Measurements from ENCODE around the gene PLEKHJ1.

The PLEKHJ1 gene

DNA sequence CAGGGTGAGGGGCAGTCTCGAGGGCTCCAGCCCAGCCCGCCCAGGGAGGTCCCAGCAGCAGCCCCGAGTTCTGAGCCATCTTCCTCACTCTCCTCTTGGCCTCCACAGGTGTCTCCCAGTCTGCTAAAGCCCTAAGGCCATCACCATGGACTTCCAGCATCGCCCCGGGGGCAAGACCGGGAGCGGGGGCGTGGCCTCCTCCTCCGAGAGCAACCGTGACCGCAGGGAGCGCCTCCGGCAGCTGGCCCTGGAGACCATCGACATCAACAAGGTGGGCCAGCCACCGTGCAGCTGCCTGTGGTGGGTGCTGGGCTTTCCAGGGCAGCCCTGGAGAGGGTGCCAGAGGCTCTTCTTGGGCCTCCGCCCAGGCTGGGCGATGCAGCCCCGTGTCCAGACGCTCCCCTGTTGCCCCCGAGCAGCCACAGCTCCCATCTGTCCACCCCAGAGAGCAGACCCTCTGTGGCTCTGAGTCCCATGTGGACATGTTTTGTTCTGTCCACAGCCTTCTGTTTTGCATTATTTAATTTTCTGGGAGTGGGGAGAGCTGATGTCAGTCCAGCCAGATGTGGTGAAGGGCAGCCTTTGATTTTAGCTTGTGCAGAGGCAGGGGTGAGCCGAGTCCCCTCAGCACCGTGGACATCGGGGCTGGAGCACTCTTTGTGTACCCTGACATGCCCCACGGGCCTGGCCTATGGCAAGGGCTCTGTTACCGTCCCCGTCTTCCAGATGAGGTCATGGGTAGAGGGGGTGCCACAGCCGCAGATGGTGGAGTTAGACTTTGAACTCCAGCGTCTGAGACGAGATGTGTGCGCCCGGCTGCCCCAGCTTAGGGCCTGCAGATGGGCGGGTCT lies 7.4 kb upstream of the PLEKHJ1 start:
- H3K4me3 ChIP-seq (replicated peaks in 1 of 2; ENCODE audit: low read depth in 2 of 2, low read length in 2 of 2), result no peak overlapping the region
- DNase-seq (ENCODE audit: low read depth in 2 of 2), result no peak
- TF ChIP-seq CTCF (IDR thresholded peaks at IDR 0.05; ENCODE audit: low read depth, low read length), result no peak

GRCh38 chr19:2242816-2243215 lies 6.7 kb upstream of the PLEKHJ1 start:
- TF ChIP-seq CTCF (IDR thresholded peaks at IDR 0.05; ENCODE audit: low read depth, low read length), result no peak

DNA sequence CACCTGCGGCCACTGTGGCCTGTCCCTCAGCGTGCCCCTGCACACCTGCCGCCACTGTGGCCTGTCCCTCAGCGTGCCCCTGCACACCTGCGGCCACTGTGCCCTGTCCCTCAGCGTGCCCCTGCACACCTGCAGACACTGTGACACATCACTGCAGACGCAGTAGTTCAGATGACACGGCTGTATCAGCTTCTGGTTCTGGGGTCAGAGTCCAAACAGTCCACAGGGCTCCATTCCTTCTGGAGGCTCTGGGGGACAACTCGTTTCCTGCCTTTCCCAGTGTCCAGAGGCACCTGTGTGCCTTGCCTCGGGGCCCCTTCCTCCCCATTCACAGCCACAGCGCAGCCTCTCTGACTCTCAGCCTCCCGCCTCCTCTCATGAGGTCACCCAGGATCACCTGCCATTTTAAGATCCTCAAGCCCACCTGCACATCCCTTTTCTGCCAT lies 6.0 kb upstream of the PLEKHJ1 start:
- no peak for TF ChIP-seq CTCF (IDR thresholded peaks at IDR 0.05; ENCODE audit: low read depth, low read length)
- DNase-seq (ENCODE audit: low read depth in 2 of 2), result no peak
- no peak overlapping the region for H3K4me3 ChIP-seq (replicated peaks in 1 of 2; ENCODE audit: low read depth in 2 of 2, low read length in 2 of 2)

More at GRCh38 chr19:2242816-2243215, 6.7 kb upstream of the PLEKHJ1 start:
- no peak for DNase-seq (ENCODE audit: low read depth in 2 of 2)
- H3K4me3 ChIP-seq (replicated peaks in 1 of 2; ENCODE audit: low read depth in 2 of 2, low read length in 2 of 2), result no peak overlapping the region

GRCh38 chr19:2240881-2241760 lies 5.0 kb upstream of the PLEKHJ1 start:
- DNase-seq (ENCODE audit: low read depth in 2 of 2), result no peak
- no peak for TF ChIP-seq CTCF (IDR thresholded peaks at IDR 0.05; ENCODE audit: low read depth, low read length)
- H3K4me3 ChIP-seq (replicated peaks in 1 of 2; ENCODE audit: low read depth in 2 of 2, low read length in 2 of 2), result no peak overlapping the region

DNA sequence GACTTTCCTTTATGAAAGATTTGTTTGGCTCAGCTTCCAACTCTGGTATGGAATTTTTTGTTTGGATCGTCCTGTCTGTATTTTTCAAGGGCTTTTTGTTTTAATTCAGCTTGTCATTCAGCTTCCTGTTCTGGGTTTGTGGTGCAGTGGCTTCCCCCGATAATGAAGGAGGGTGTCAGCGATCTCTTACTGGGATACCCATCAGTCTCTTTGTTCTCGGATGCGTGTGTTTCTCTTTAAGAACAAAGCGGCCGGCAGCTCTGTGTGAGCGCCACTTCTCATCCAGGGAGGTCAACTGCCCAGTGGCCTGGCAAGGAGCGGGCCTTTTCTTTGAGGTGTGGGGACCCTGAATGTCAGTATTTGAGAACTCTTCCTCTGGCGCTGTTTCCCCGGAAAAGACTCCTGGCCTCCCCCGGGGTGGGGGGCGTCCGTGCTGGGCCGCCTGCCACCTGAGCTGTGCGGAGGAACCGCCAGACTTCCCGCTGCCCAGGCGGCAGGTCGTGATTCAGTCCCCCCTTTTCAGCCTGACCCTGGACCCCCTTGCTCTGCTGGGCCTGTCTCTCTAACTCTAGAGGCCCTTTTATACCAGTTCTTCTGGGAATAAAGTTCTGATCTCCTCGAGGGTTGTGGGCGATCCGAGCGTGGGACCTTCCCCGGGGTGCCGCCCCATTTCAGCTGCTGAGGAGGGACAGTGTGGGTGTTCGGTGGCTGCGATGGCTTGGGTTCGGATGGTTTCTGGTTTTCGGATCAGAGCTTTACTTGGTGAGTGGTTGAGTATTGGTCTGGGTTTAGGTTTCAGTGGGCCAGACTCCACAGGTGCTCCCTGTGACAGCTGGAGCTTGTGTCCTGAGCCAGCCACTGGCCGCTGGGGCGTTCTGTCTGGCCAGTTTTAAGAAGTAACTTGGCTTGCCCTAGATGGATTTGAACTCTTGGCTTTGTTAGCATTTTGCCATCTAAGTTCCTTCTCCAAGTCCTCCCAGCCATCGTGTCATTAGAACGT lies 3.9 kb upstream of the PLEKHJ1 start:
- peak overlapping the region; percentile 48 to 59 for H3K4me3 ChIP-seq (replicated peaks in 1 of 2; ENCODE audit: low read depth in 2 of 2, low read length in 2 of 2)
- DNase-seq (ENCODE audit: low read depth in 2 of 2), result peak; percentile 56 to 61
- TF ChIP-seq CTCF (IDR thresholded peaks at IDR 0.05; ENCODE audit: low read depth, low read length), result no peak

DNA sequence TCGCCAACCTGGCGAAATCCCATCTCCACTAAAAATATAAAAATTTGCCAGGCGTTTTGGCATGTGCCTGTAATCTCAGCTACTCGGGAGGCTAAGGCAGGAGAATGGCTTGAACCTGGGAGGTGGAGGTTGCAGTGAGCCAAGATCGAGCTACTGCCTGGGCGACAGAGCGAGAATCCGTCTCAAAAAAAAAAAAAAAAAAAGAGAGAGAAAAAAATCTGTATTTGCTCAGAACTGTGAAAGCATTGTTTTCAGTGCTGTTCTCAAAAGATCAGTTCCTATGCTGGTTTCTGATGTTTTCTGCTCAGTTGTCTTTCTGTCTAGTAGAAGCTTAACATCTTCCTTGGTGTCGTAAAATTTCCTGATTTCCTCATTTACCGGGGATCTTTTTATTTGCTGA lies 3.0 kb upstream of the PLEKHJ1 start:
- no peak for DNase-seq (ENCODE audit: low read depth in 2 of 2)
- TF ChIP-seq CTCF (IDR thresholded peaks at IDR 0.05; ENCODE audit: low read depth, low read length), result no peak

More for the DNA sequence above, 3.0 kb upstream of the PLEKHJ1 start:
- H3K4me3 ChIP-seq (replicated peaks in 1 of 2; ENCODE audit: low read depth in 2 of 2, low read length in 2 of 2), result peak overlapping the region; percentile 48 to 59
